GM18520 (cell line): ENCODE measurements around the gene ARHGAP26.

ENCODE experiments used
- ATAC-seq: cut with Tn5 transposase; IDR thresholded peaks from one replicate; pipeline ENCODE4 v1.9.1; 2021; ENCODE audit not compliant: unreplicated experiment

Gene ARHGAP26

DNA sequence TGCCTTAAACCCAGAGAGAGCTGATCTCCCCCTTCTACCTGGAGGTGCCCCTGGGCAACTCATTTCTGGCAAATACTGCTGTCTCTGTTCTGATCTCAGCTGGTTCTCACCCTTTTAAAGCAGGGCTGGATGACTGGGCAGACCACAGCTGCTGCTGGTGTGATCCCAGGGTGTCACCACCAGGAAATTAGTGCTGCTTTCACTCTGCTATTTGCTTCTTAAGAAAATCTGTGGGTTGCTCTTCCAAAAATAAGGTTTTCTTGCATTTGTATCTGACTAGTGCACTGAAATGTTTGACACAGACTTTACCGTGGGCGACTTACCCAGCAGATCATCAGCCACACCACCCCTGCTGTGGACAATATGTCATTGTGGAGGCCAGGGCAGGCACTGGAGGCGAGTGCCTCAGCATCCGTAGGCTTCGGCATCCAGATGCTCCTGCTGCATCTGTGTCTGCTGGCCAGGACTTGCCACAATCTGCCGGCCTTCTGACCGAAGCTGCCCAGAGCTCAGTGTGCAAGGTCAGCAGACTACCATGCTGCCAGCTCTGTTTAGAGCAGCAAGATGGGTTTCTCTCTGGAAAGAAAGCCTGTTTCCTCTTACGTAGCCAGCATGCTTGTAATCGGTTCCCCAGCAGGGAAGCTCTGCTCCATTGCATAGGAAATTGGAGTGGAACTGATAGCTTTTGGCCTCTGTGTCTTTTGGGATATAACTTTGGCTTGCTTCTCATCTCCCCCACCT is 13.6 kb downstream of the ARHGAP26 start:
- ATAC-seq: peak; percentile 95

DNA sequence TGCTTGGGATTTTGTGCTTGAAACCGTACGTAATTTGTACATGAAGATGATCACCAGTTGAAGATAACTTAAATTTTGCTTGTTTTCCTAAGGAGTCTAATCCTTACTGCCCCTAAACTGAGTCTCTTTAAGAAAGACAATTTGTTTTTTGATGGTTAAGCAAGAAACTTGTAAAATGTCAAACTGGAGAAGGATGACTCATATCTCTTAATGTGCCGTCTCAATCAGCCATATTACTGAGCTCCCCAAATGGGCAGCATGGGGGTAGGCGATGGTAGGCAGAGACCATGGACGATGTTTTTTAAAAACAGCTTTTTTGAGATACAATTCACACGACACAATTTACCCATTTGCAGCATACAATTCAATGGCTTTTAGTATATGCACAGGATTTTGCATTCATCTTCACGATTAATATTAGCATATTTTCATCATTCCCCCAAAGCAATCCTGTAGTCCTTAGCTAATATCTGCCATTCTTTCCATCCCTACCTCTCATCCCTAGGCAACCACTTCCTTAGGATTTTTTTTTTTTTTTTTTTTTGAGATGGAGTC is 14.3 kb downstream of the ARHGAP26 start:
- ATAC-seq: no peak

DNA sequence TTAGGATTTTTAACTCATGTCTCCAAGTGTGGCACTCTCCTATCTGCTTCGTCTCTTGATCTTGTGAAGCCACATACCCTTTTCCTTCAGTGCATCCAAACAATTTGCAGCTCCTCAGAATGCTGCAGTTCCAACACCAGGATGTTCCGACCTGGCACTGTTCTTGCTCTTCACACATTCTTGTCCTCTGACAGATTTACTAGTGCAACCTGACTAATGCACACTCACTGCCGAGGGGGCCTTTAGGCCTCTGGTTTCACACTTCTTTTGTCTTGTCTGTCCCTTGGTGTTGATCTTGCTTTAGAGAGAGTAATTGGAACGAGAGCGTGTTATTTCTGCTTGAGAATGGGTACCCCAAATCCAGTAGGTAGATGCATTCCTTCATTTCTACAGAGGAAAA is 15.0 kb downstream of the ARHGAP26 start:
- ATAC-seq: no peak

DNA sequence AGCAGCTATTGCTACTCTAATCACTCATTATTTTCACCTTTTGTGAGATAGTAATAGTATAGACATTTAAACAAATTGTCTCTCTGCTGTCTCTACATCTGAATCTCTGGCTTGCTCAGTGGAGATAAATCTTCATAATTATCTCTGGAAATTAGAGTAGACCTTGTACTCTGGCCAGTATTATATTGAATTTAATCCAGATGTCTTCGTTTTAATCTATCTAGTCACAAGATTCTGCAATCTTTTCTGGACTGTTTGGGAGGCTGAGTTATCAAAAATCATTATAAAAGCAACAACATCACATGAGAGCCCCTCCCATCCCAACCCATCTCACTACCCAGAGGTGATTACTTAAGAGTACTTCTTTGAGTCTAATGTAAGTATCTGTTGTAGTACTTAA is 19.0 kb downstream of the ARHGAP26 start:
- ATAC-seq: no peak

DNA sequence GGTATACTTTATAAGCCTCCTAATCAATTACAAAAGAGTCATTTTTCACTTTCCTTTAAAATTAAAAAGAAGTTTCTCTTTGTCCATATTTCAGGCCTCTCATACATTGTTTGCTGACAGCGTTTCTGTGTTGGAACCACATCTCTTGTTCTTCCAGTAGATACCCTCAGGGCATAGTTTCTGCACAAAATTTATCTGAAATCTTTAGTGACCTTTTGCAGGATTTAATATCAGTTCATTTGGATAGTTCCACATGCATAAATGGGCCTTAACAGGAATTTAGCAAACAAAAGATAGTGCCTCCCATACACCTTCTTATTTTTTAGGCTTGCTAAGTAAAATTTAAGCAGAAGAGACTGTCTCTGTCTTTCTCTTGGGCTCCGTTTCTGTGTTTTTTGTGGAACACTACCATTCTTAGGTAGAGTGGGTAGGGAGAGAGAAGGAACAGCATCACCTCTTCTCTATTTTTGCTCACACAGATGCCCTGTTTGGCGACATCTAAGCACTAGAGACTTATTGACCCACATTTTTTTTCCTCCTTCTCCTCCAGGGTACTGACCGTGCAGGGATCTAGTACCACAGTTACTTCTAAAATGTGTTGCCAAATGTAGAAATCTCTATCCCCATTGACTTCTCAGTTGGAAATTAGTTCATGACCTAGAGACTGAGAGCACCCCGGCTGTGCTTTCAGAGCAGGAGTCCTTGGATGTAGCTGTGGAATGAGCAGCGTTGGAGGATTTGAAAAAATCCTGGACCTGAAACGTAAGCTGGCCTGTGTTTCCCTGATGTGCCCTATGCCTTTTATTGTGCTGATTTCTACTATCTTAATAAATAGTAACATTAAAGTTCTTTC is 22.1 kb downstream of the ARHGAP26 start:
- no peak for ATAC-seq

DNA sequence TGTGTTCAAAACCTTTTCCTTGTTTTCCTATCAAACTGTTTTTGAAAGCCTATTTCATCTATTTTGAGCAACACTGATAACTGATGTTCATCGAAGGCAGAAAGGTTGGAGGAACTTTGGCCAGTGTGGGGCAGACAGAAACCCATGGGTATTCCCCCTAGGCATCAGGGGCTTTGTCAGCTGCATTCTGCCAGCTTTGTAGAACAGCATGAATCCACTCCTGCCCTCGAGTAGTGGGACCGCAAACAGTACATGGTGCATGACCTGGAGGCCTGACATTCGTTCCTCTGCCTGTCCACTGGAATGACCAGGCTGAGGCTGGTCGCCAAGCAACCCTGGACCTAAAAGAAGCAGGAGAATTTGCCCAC is 22.7 kb downstream of the ARHGAP26 start:
- ATAC-seq: no peak

DNA sequence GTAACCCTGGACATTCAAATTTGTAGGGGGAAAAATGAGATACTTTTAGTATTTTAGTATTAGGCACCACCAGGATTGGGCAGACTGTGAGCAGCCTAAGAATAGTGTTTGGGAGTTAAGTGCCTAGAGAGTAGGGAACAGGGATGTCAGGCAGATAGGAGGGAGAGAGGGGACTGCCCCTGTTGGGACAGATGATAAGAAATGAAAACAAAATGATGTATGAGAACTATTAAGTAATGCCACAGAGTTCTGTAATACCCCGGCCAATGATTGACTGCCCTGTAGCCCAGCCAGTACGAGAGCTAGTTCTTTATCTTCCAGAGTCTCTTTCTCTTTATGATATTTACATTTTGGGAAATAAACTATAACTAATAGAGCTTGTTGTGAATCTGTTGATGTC is 24.4 kb downstream of the ARHGAP26 start:
- no peak for ATAC-seq

DNA sequence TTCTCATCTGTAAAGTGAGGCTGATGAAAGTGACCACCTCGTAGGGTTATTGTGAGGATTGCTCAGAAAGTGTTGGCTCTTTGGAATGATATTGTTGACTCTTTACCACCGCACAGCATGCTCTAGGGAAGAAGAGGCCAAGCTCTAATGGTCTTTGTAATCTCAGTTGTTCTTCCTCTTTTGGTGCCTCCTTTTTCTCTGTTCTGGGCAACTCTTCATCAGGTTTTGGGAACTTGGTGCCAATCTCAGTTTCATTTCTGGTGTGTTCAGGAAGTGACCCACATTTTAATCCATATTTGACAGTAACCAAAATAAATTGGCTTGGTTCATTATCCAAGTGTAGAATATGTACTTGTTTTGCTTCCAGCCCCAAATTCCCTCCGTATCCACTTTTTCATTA is 25.1 kb downstream of the ARHGAP26 start:
- no peak for ATAC-seq

DNA sequence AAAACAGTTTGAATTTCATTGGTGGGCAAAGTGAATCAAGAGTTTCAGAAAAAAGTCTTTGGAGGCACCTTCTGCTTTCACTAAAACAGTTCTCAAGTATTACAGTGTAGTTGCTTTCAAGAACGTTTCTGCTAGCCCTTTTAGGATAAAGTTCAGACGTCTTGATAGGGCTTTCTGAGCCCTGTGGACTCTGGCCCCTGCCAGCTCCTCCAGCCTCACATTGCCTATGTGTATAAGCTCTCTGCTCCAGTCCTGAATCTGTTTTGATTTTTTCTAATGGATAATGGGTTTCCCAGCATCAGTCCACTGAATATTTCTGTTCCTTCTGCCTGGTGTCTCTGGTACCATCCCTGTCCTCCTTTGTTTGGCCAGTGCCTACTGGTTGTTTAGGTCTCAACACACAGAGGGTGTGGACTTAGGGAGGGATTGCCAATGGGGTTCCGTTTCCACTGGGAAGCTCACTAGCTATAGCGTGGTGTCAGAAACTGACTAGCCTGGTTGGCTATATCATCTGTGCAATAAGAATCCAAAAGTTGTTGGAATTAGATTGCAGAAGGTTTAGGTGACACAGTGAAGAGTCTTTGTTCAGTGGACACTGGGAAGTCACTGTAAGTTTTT is 26.4 kb downstream of the ARHGAP26 start:
- ATAC-seq: no peak

DNA sequence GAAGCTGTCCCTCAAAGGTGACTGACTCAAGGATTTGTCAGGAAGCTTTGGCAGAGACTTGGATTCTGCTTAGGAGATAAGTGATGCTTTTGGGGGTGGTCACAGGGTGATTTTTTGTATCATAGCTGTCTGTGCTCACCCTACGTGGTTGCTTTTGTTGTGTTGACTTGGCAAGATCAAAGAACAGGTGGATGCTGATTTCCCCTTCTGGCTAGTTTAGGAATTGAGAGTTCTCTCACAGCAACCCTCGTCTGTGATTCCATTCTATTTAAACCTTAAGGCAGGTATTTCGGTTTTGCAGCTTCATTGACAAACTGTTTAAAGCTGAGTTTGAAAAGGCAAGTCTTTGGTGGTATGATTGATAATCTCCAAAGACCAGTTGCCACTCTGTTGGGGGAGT is 27.2 kb downstream of the ARHGAP26 start:
- no peak for ATAC-seq

DNA sequence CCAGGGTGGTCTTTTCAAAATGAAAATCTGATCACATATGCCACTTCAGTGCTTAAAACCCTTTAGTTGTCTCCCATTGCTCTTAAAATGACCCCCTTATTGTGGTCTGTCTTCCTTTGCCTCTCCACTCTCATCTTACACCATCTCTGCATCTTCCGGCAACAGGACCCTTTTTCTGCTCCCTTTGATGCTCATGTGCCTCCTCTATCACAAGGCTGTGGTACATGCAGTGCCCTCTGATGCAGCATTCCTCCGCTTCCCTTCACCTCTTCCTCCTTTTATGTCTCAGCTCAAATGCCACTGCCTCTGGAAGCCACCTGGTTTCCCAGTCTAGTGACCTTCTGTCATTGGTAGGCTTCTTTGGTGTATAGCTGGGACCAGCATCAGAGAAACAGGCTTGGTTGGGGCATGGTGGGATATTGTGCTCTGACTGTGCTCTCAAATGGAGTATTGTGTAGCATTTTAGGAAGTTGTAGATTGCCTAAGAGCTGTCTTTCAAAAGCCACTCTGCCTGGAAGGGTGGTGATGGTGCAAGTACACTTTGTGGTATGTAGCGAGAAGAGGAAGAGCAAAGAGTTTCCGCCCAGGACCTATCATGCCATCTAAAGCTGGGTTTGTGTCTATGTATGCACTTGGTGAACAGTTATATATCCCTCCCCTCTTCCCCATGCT is 28.1 kb downstream of the ARHGAP26 start:
- ATAC-seq: no peak

DNA sequence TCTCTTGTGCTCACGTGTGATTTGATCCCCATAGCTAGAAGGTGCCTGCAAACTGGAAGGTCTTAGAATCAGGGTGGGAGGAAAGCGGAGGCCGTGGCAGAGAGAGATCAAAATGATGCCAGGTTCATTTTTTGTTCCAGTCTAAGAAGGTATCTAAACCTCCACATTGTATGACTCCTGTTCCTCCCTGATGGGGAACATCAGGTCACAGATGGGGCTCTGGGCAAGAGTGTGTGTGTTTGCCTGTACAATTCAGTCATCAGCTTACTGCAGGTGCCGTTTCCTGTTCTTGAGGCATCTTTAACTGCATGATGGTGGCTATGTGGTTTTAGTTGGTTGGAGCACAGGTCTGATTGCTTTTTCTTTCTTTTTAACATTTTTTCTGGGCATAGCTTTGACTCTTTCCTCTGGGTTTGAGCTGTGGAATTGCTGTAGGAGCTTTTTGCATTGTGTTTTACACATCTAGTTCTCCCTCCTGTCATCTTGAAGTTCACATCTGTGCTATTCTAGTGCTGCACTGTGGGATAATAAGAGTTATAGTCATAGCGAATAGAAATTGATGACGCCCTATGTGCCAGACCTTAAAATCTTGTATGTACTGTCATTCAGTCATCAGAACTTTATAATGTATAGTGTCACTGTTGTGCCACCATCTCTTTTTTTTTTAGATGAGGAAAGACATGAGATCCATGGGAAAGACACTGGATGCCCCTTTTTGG is 30.8 kb downstream of the ARHGAP26 start:
- ATAC-seq: no peak

DNA sequence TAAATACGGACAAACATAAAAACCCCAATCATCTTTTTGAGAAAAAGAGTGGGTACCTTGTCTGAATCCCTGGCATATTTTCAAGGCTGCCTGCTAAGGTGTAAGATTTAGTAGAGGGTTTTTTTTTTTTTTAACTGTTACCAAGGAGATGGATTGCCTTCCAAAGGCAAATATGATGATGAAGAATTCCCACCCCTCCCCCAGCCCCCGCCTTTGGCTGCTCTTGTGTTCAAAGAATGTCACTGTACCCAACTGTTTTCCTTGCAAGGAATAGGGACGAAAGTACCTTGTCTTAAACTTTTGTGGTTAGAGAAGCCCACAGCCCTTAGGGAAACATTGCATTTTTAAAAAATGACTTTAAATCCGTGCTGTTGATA is 31.3 kb downstream of the ARHGAP26 start:
- no peak for ATAC-seq

DNA sequence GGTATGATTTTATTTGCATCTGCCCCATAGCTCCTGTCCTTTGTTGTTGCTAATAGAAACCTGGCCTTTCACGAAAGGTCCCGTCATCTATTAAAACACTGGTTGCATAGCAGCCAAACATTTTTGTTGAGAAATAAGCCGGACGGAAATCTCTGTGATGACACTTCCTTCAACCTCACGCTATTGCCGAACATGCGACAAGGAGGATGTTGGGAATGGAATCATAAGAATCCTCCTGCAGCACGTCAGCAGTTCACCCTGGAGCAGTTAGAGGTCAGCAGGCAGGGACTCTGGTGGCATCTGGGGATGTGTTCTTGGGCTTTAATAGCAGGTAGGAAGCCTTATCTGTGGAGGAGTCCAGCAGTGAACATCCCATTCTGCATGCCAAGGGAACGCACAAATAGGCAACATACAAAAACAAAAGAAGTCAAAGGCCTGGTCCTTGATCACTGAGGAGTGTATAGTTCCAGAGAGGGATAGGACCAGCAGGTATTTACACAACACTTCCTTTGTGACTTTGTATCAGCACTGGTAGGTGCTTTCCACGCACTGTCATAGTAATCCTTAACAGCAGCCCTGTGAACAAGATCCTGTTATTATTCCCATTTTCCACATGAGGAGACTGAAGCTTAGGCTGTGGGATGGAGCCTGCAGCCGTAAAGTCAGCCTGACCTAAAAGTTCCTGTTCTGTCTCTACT is 33.4 kb downstream of the ARHGAP26 start:
- no peak for ATAC-seq

DNA sequence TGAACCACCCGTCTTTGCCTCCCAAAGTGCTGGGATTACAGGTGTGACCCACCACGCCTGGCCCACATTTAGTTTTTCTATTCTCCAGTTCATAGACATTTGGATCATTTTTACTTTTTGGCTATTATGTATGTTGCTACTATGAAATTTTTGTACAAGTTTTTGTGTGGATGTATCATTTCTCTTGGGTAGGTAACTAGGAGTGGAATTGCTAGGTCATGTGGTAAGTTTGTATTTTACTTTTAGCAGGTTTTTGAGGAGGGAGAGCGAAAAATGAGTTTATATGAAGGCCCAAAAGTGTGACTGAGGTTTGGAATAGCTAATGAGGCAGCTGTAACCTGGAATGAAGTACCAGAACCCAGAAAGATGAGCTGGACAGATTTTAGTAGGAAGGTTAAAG is 35.2 kb downstream of the ARHGAP26 start:
- no peak for ATAC-seq

DNA sequence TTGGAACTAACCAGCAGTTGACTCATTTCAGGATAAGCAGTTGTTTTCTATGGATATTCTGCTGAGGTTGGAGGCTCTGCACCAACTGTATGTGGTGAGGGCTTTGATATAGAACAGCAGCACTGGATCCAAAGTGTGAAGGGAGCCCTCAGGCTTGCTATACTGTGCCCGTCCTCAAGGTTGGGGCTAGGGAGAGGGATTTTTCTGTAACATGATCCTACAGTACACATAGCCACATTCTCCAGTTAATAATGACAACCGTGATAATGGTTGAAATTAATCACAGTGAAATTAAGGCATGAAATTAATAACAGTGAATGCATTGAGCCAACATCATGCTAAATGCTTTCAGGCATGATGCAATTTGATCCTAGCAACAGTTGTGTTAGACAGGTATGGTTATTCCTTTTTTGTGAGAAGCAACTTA is 36.7 kb downstream of the ARHGAP26 start:
- ATAC-seq: no peak

DNA sequence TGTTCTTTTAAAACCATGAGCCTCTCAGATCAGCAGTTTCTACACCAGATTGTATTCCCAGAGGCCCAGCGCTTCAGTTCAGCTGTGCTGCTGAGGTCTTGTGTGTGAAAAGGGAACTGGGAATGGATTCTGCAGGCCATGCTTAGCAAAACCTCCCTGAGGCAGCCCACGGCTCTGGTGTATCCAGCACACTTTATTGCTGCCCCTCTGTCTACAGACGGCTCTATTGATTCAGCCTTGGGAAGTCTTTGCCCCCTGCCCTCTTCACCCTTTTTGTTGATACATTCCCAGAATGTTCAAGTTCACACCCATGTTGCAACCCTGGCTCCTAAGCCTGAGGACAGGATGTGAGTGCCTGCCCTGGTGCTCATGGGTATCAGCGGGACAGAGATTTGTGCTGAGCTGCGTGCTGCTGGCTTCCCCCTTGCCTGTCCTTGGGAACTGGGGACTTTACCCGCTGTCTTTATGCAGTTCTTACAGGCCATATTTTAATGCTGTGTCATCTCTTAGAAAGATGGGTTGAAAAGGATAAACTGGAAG is 37.3 kb downstream of the ARHGAP26 start:
- no peak for ATAC-seq

DNA sequence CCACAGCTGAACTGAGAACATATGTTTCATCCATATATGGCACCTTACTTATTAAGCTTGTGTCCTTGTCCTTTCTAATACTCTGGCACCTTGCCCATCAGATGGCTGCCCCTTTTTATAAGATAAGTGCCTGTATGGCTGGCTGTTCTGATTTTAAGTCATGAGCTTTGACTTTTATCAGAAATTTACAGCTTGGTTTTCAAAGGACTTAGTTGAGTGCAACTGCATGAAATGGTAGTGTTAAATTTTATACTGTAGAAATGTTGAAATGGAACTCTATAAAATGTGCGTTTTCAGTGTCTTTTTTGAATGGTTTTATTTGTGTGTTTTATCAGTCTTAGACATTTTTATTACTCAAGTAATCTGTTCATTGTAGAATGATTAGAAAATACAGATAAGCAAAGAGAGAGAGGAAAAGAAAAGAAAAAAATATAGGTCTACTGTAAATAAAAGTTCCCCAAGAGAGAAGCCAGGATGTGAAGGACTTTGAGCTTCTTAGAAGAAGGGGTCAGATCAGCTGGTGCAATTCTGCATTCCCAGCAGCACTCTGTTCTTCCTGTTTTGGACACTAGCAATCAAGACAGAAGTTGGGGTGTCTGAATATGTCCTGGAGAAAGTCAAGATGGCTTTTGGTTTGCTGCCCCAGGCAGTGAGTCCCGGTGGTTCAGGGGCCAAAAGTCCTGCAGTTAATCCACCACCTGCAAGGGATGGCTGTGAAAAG is 38.9 kb downstream of the ARHGAP26 start:
- no peak for ATAC-seq

DNA sequence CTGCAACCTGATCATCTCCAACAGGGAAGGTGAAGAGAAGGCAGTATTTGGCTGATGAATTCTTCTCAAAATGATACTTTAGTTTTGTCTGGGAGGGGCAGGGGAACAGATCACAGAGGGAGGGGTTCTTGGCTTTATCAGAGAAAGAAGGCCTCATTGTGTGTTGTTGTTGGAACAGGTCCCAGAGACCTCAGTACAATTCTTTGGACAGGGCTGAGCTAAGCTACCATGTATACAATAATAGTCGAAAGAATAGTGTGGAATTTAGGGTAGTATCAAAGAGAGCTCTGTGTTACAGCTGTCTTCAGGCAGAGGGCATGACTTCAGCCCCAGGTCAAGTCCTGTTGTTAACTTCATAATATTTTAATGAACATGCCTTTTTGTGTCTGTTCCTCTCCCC is 39.9 kb downstream of the ARHGAP26 start:
- no peak for ATAC-seq
